Measurements from ENCODE around the gene ACY1.

Gene ACY1

GRCh38 chr3:51961011-51961410 is 22.3 kb upstream of the ACY1 start:
- no peak overlapping the region for H3K27ac ChIP-seq (replicated peaks)
- TF ChIP-seq POLR2AphosphoS5 (IDR thresholded peaks at IDR 0.05; ENCODE audit: low read depth) (no peak), CTCF (IDR thresholded peaks at IDR 0.05; ENCODE audit: insufficient read depth, low read length) (no peak), SPI1 (IDR thresholded peaks at IDR 0.05; ENCODE audit: borderline replicate concordance, low read depth) (no peak), REST (IDR thresholded peaks at IDR 0.05; ENCODE audit: insufficient replicate concordance, low read depth) (no peak), GABPA (IDR thresholded peaks at IDR 0.05; ENCODE audit: low read depth) (no peak)

GRCh38 chr3:51961602-51962569 is 21.4 kb upstream of the ACY1 start:
- no peak for TF ChIP-seq REST (IDR thresholded peaks at IDR 0.05; ENCODE audit: insufficient replicate concordance, low read depth)
- TF ChIP-seq CTCF (IDR thresholded peaks at IDR 0.05; ENCODE audit: insufficient read depth, low read length) = no peak
- no peak for TF ChIP-seq SPI1 (IDR thresholded peaks at IDR 0.05; ENCODE audit: borderline replicate concordance, low read depth)
- no peak for TF ChIP-seq GABPA (IDR thresholded peaks at IDR 0.05; ENCODE audit: low read depth)
- H3K27me3 ChIP-seq (ENCODE audit: insufficient read depth, poor library complexity, severe bottlenecking) = peaks cover 19% of the 10 kb centered on the region
- H3K27ac ChIP-seq (replicated peaks) = no peak overlapping the region
- no peak overlapping the region for H3K4me3 ChIP-seq (replicated peaks; ENCODE audit: insufficient read depth, low read length)
- DNase-seq (ENCODE audit: low read depth in 1 of 2, low spot score in 1 of 2) = no peak

More at GRCh38 chr3:51961011-51961410, 22.3 kb upstream of the ACY1 start:
- Histone ChIP-seq H3K4me3 (replicated peaks; ENCODE audit: insufficient read depth, low read length) (no peak overlapping the region), H3K27me3 (ENCODE audit: insufficient read depth, poor library complexity, severe bottlenecking) (peaks cover 10% of the 10 kb centered on the region)
- no peak for DNase-seq (ENCODE audit: low read depth in 1 of 2, low spot score in 1 of 2)

- H3K4me3 ChIP-seq (replicated peaks; ENCODE audit: insufficient read depth, low read length) = no peak overlapping the region
- DNase-seq (ENCODE audit: low read depth in 1 of 2, low spot score in 1 of 2) = no peak
- no peak overlapping the region for H3K27ac ChIP-seq (replicated peaks)
- H3K27me3 ChIP-seq (ENCODE audit: insufficient read depth, poor library complexity, severe bottlenecking) = peaks cover 23% of the 10 kb centered on the region
- TF ChIP-seq GABPA (IDR thresholded peaks at IDR 0.05; ENCODE audit: low read depth) (no peak), REST (IDR thresholded peaks at IDR 0.05; ENCODE audit: insufficient replicate concordance, low read depth) (no peak), SPI1 (IDR thresholded peaks at IDR 0.05; ENCODE audit: borderline replicate concordance, low read depth) (no peak), CTCF (IDR thresholded peaks at IDR 0.05; ENCODE audit: insufficient read depth, low read length) (no peak), POLR2AphosphoS5 (IDR thresholded peaks at IDR 0.05; ENCODE audit: low read depth) (no peak)
Measured at GRCh38 chr3:51962854-51963530, 20.3 kb upstream of the ACY1 start.
